Measurements from ENCODE around the gene DNAJB4. TPM values are rescaled to one million over a fixed set of nuclear protein-coding genes. Genes with fewer than 3 reads are reported as not detected.

DNAJB4 gene
- total and polyA plus RNA-seq, 2 donors (not counting 3 experiments of a cell fraction or from before 2014, with no cell fraction given), result 30.4 to 136 TPM

Small RNAs within 50 kb of the gene (small RNA-seq; reads per million reads assigned to genes)
- gene AC103591.3 (ENCODE audit: insufficient read depth, insufficient read length, low read depth, low replicate concordance), result 2.8 reads per million, percentile 16 among the genes with 10 or more reads in this experiment

Other genes starting within 250 kb of the DNAJB4 start
- gene USP33, start 245.1 kb upstream of the DNAJB4 start, total RNA-seq, result 44.1 and 46.4 TPM in 2 replicates
- 15.7 and 22.5 TPM in 2 replicates for gene USP33, start 245.1 kb upstream of the DNAJB4 start, polyA plus RNA-seq
- 13.7 and 14.6 TPM in 2 replicates for gene MIGA1, start 225.3 kb upstream of the DNAJB4 start, total RNA-seq
- gene MIGA1, start 225.3 kb upstream of the DNAJB4 start, polyA plus RNA-seq, result 2.0 and 2.8 TPM in 2 replicates
- gene NEXN, start 116.3 kb upstream of the DNAJB4 start, total RNA-seq, result 11.7 and 14.2 TPM in 2 replicates
- gene NEXN, start 116.3 kb upstream of the DNAJB4 start, polyA plus RNA-seq, result 0.89 and 1.0 TPM in 2 replicates
- gene FUBP1, start 25.9 kb upstream of the DNAJB4 start, total RNA-seq, result 163 and 166 TPM in 2 replicates
- gene FUBP1, start 25.9 kb upstream of the DNAJB4 start, polyA plus RNA-seq, result 112 and 124 TPM in 2 replicates
- gene GIPC2, start 41.0 kb downstream of the DNAJB4 start, total RNA-seq, result 7.7 and 9.6 TPM in 2 replicates
- 2.1 and 2.8 TPM in 2 replicates for gene GIPC2, start 41.0 kb downstream of the DNAJB4 start, polyA plus RNA-seq